HEK293 (cell line): Measurements from ENCODE around the gene SLC1A3.

Source experiments
- SP2 ChIP-seq: fragments of 450-650 bp; formaldehyde crosslinking; IDR thresholded peaks from 2 replicates; pipeline ENCODE4 v1.5.1; 2016; ENCODE audit warnings: missing biosample characterization, missing genetic modification characterization
- TSHZ1 ChIP-seq: fragments of 450-650 bp; formaldehyde crosslinking; IDR thresholded peaks from 2 replicates; pipeline ENCODE4 v1.5.1; 2016; ENCODE audit warnings: missing biosample characterization, missing genetic modification characterization, borderline replicate concordance
- ZNF146 ChIP-seq: fragments of 450-650 bp; formaldehyde crosslinking; IDR thresholded peaks from 2 replicates; pipeline ENCODE4 v1.5.1; 2016; ENCODE audit warnings: missing biosample characterization, missing genetic modification characterization

GRCh38 chr5:36585701-36586100, 20.7 kb upstream of the SLC1A3 start:
- TF ChIP-seq SP2 (tag by site-specific recombination) (no peak), TSHZ1 (tag by site-specific recombination) (no peak), ZNF146 (tag by site-specific recombination) (no peak)
